A673 (cell line): Measurements from ENCODE around the gene SLC2A4RG. TPM values are rescaled to one million over a fixed set of nuclear protein-coding genes. Genes with fewer than 3 reads are reported as not detected.

Experiments
- BruUV-seq: library from RNA; stranded (reverse); fragments of 400-500 nt; replicated peaks from 2 replicates; lab custom pipeline; 2021; lab: Mats Ljungman, UMichigan
- CTCF ChIA-PET: fragments of 300-600 bp; sonication (Branson Sonifier 250); formaldehyde crosslinking; loops from one replicate; lab custom pipeline; 2022; ENCODE audit warnings: antibody characterized with exemption; lab: Charles Lee
- POLR2A ChIA-PET: fragments of 300-600 bp; sonication (Branson Sonifier 250); formaldehyde crosslinking; loops from one replicate; lab custom pipeline; 2022; ENCODE audit warnings: antibody characterized with exemption; ENCODE audit not compliant: low non-redundant PET; lab: Charles Lee
- DNase-seq: peaks from one replicate; pipeline ENCODE4 v3.0.0-alpha.2; 2015; ENCODE audit warnings: low spot score
- H3K27ac ChIP-seq: fragments of 200-600 bp; sonication (generic); 2 replicates; pipeline ENCODE4 v1.5.1; 2016; ENCODE audit warnings: mixed run types, low read depth, mild to moderate bottlenecking, mixed read lengths, antibody characterized with exemption, low read length; ENCODE audit not compliant: poor library complexity, severe bottlenecking
- H3K27me3 ChIP-seq: fragments of 200-600 bp; sonication (generic); replicated peaks from 2 replicates; pipeline ENCODE4 v1.6.1; 2017; ENCODE audit warnings: mixed run types, low read depth, mild to moderate bottlenecking, mixed read lengths, antibody characterized with exemption, low read length; ENCODE audit not compliant: insufficient read depth, poor library complexity
- H3K36me3 ChIP-seq: fragments of 200-600 bp; sonication (generic); 2 replicates; pipeline ENCODE4 v1.6.1; 2016; ENCODE audit warnings: mixed run types, mild to moderate bottlenecking, mixed read lengths, antibody characterized with exemption, low read length; ENCODE audit not compliant: insufficient read depth, poor library complexity, severe bottlenecking
- H3K4me1 ChIP-seq: fragments of 200-600 bp; sonication (generic); 2 replicates; pipeline ENCODE4 v1.6.1; 2017; ENCODE audit warnings: mixed run types, mild to moderate bottlenecking, mixed read lengths, antibody characterized with exemption, low read length; ENCODE audit not compliant: insufficient read depth, poor library complexity, severe bottlenecking
- H3K4me3 ChIP-seq: fragments of 200-600 bp; sonication (generic); 2 replicates; pipeline ENCODE4 v1.5.1; 2016; ENCODE audit warnings: low read depth, mixed run types, mild to moderate bottlenecking, mixed read lengths, low read length; ENCODE audit not compliant: poor library complexity, severe bottlenecking
- H3K9me3 ChIP-seq: fragments of 200-600 bp; sonication (generic); 2 replicates; pipeline ENCODE4 v1.6.1; 2016; ENCODE audit warnings: mixed run types, low read depth, mild to moderate bottlenecking, mixed read lengths, antibody characterized with exemption, low read length; ENCODE audit not compliant: poor library complexity, severe bottlenecking
- CTCF ChIP-seq: fragments of 300-800, 200-600 bp; sonication (generic); conservative IDR thresholded peaks from 2 replicates; pipeline ENCODE4 v1.5.1; 2017; ENCODE audit warnings: low read depth, mild to moderate bottlenecking, antibody characterized with exemption, low read length, moderate library complexity, mixed read lengths
- EZH2 ChIP-seq: fragments of 200-600 bp; sonication (generic); IDR thresholded peaks from 2 replicates; pipeline ENCODE4 v1.6.1; 2017; ENCODE audit warnings: borderline replicate concordance, low read depth, mild to moderate bottlenecking, mixed read lengths, antibody characterized with exemption, low read length; ENCODE audit not compliant: poor library complexity, severe bottlenecking
- intact Hi-C: fragments of 100-400 bp; cut with micrococcal nuclease; formaldehyde crosslinking; loops from one replicate; pipeline ENCODE4 v1.10.0; 2022; ENCODE audit not compliant: unreplicated experiment
- total RNA-seq: library from RNA; stranded (reverse); gene quantifications from 2 replicates; pipeline ENCODE4 v1.2.3, GENCODE V29; 2021

SLC2A4RG gene
- total RNA-seq, 1 experiment from 2014 or later: 45.8 TPM

GRCh38 chr20:63748934-63749270 is 9.3 kb downstream of the SLC2A4RG start:
- H3K27me3 ChIP-seq: no peaks in the 10 kb centered on the region
- no TSS peak for BruUV-seq
- no peak overlapping the region for H3K27ac ChIP-seq
- H3K4me1 ChIP-seq: no peaks in the 10 kb centered on the region
- POLR2A ChIA-PET: no interaction called here
- no peaks in the 10 kb centered on the region for H3K9me3 ChIP-seq
- TF ChIP-seq EZH2 (no peak), CTCF (no peak)
- DNase-seq: no peak
- no peak overlapping the region for H3K4me3 ChIP-seq
- intact Hi-C loops: no loop called here
- CTCF ChIA-PET: no interaction called here
- peaks cover under 1% of the 10 kb centered on the region for H3K36me3 ChIP-seq

GRCh38 chr20:63749597-63750508 is 10.3 kb downstream of the SLC2A4RG start:
- DNase-seq: no peak
- H3K27me3 ChIP-seq: no peaks in the 10 kb centered on the region
- intact Hi-C loops: no loop called here
- H3K27ac ChIP-seq: no peak overlapping the region
- no peak overlapping the region for H3K4me3 ChIP-seq
- H3K4me1 ChIP-seq: no peaks in the 10 kb centered on the region
- H3K9me3 ChIP-seq: no peaks in the 10 kb centered on the region
- no TSS peak for BruUV-seq
- TF ChIP-seq EZH2: no peak
- no peak for TF ChIP-seq CTCF
- ChIA-PET CTCF (no interaction called here), POLR2A (no interaction called here)
- no peaks in the 10 kb centered on the region for H3K36me3 ChIP-seq

- intact Hi-C loops: no loop called here
- Histone ChIP-seq H3K27ac (no peak overlapping the region), H3K36me3 (no peaks in the 10 kb centered on the region), H3K4me1 (no peaks in the 10 kb centered on the region), H3K9me3 (no peaks in the 10 kb centered on the region), H3K27me3 (no peaks in the 10 kb centered on the region), H3K4me3 (no peak overlapping the region)
- ChIA-PET CTCF (no interaction called here), POLR2A (interaction anchor here (0.7 kb wide), 1 partner anchor 11 kb away, joined by 11 read pairs; no protein-coding TSS in a partner anchor)
- TF ChIP-seq CTCF: no peak
- no peak for TF ChIP-seq EZH2
- DNase-seq: no peak
- no TSS peak for BruUV-seq
These were observed 11.4 kb downstream of the SLC2A4RG start for GRCh38 chr20:63750807-63751470.
